ENCODE results near the gene DNAJC11.

DNA sequence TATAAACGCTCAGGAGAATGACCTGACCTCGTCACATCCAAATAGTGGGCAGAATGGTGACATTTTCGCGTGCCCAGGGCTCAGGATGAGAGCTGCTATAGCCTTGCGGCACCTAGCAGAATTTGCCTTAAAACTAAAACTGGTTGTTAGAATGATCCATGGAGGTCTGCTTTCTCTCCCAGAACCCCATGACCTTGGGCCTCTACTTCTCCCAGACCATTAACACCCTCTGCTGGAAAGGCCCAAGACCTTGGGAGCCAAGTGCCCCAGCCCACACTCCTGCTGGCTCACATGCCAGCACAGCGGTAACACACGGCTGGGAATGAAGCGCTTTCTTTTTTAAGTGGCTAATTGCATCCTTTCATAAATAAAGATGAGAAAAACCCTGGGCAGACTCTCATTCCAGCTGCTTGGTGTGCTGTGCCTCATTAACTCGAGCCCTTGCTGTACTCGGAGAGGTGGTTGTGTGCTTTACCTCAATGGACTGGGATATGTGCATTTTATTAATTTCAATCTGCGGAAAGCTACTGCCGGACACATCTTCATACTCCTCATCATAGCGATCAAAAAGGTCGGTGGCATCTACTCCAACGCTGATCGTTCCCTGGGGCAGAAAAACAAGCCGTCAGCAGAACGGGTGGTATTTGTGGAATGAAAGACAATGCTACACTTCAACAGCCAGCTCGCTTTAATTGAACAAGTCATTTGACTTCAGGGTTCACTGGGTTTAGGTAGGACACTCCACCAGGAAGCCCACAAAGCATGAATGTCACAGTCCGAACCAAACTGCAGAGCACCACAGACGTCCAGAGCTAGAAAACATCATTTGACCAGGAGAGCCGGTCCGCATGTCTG is 48.0 kb downstream of the DNAJC11 start:
- TF ChIP-seq ESRRG (CRISPR knock-in tag; IDR thresholded peaks at IDR 0.05): no peak
- TF ChIP-seq TCF4 (CRISPR knock-in tag; IDR thresholded peaks at IDR 0.05; ENCODE audit: borderline replicate concordance): no peak
- no peak for TF ChIP-seq ZFP3 (CRISPR knock-in tag; IDR thresholded peaks at IDR 0.05)
- TF ChIP-seq, protein P1, sequence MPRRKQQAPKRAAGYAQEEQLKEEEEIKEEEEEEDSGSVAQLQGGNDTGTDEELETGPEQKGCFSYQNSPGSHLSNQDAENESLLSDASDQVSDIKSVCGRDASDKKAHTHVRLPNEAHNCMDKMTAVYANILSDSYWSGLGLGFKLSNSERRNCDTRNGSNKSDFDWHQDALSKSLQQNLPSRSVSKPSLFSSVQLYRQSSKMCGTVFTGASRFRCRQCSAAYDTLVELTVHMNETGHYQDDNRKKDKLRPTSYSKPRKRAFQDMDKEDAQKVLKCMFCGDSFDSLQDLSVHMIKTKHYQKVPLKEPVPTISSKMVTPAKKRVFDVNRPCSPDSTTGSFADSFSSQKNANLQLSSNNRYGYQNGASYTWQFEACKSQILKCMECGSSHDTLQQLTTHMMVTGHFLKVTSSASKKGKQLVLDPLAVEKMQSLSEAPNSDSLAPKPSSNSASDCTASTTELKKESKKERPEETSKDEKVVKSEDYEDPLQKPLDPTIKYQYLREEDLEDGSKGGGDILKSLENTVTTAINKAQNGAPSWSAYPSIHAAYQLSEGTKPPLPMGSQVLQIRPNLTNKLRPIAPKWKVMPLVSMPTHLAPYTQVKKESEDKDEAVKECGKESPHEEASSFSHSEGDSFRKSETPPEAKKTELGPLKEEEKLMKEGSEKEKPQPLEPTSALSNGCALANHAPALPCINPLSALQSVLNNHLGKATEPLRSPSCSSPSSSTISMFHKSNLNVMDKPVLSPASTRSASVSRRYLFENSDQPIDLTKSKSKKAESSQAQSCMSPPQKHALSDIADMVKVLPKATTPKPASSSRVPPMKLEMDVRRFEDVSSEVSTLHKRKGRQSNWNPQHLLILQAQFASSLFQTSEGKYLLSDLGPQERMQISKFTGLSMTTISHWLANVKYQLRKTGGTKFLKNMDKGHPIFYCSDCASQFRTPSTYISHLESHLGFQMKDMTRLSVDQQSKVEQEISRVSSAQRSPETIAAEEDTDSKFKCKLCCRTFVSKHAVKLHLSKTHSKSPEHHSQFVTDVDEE (CRISPR knock-in tag; IDR thresholded peaks at IDR 0.05): no peak
- TF ChIP-seq ZNF565 (CRISPR knock-in tag; conservative IDR thresholded peaks at IDR 0.05; ENCODE audit: low read depth): no peak
- no peak for TF ChIP-seq ZNF8 (CRISPR knock-in tag; IDR thresholded peaks at IDR 0.05)
- no peak for TF ChIP-seq ISL1 (CRISPR knock-in tag; IDR thresholded peaks at IDR 0.05)
- no peak for TF ChIP-seq ZNF70 (CRISPR knock-in tag; IDR thresholded peaks at IDR 0.05)
